Activated T-cell treated with anti-CD3 and anti-CD28 coated beads for 1 hour (primary cell): ENCODE results near the gene HJURP.
"Not testable (repeated sequence)": the region's sequence is repeated elsewhere in the genome, so short reads cannot be mapped to it uniquely, and the experiment has no call there.

ENCODE experiments used
- DNase-seq: peaks from one replicate; pipeline ENCODE4 v3.0.0-alpha.2; 2020; ENCODE audit warnings: low read depth

HJURP gene

GRCh38 chr2:233854241-233854981 is at the start of gene HJURP:
Gene HJURP, minus strand, starts transcription at chr2:233854535. Its CDS starts 35 bp downstream, at chr2:233854500.
- DNase-seq = peak; percentile 80

- no peak for DNase-seq
These were observed 47.5 kb upstream of the HJURP start for GRCh38 chr2:233901884-233902283.

GRCh38 chr2:233901367-233901766 is 47.0 kb upstream of the HJURP start:
- no peak for DNase-seq

GRCh38 chr2:233896253-233896652 is 41.9 kb upstream of the HJURP start:
- not testable (repeated sequence) for DNase-seq

GRCh38 chr2:233892793-233893192 is 38.5 kb upstream of the HJURP start:
- DNase-seq = no peak

- DNase-seq = no peak
These were observed 28.0 kb upstream of the HJURP start for GRCh38 chr2:233882353-233882752.

GRCh38 chr2:233872125-233872524 is 17.8 kb upstream of the HJURP start:
- not testable (repeated sequence) for DNase-seq

GRCh38 chr2:233871432-233871831 is 17.1 kb upstream of the HJURP start:
- no peak for DNase-seq

GRCh38 chr2:233867993-233868532 is 13.7 kb upstream of the HJURP start, which contains the start of gene MSL3B:
Gene MSL3B, minus strand, starts transcription at chr2:233868386.
- peak; percentile 51 for DNase-seq

GRCh38 chr2:233866479-233866878 is 12.1 kb upstream of the HJURP start:
- no peak for DNase-seq

GRCh38 chr2:233865838-233866237 is 11.5 kb upstream of the HJURP start:
- no peak for DNase-seq

- no peak for DNase-seq
These were observed 8.0 kb upstream of the HJURP start for GRCh38 chr2:233862261-233862768.

GRCh38 chr2:233858331-233858730 is 4.0 kb upstream of the HJURP start:
- no peak for DNase-seq

- peak; percentile 39 for DNase-seq
These were observed 3.3 kb upstream of the HJURP start for GRCh38 chr2:233857511-233858141.

- DNase-seq = no peak
These were observed 1.8 kb upstream of the HJURP start for GRCh38 chr2:233856184-233856583.

- DNase-seq = no peak
These were observed 1.0 kb upstream of the HJURP start for GRCh38 chr2:233855345-233855744.

- DNase-seq = no peak
These were observed 473 bp downstream of the HJURP start for GRCh38 chr2:233853883-233854240.

- no peak for DNase-seq
These were observed 982 bp downstream of the HJURP start for GRCh38 chr2:233853353-233853752.

GRCh38 chr2:233852056-233852455 is 2.3 kb downstream of the HJURP start:
- no peak for DNase-seq

GRCh38 chr2:233851169-233851568 is 3.2 kb downstream of the HJURP start:
- no peak for DNase-seq

- DNase-seq = no peak
These were observed 3.6 kb downstream of the HJURP start for GRCh38 chr2:233850745-233851144.

GRCh38 chr2:233849607-233850271 is 4.6 kb downstream of the HJURP start:
- DNase-seq = no peak

- no peak for DNase-seq
These were observed 6.1 kb downstream of the HJURP start for GRCh38 chr2:233848276-233848675.
